Activated naive CD4-positive, alpha-beta T cell treated with anti-CD3 and anti-CD28 coated beads for 36 hours (primary cell): ENCODE measurements around the gene FCRL3. TPM values are rescaled to one million over a fixed set of nuclear protein-coding genes. Genes with fewer than 3 reads are reported as not detected.
"Not testable (repeated sequence)": the region's sequence is repeated elsewhere in the genome, so short reads cannot be mapped to it uniquely, and the experiment has no call there.

Source experiments
- CTCF ChIA-PET: fragments of 350-600 bp; sonication (Branson Sonifier 250); formaldehyde crosslinking; loops from one replicate; lab custom pipeline; 2021; ENCODE audit warnings: antibody characterized with exemption; lab: Charles Lee
- DNase-seq: peaks from one replicate; pipeline ENCODE4 v3.0.0-alpha.2; 2020
- H3K27ac Mint-ChIP-seq: one replicate; pipeline ENCODE4 v1.8.0; 2021; ENCODE audit warnings: mild to moderate bottlenecking, mixed read lengths
- H3K27me3 Mint-ChIP-seq: one replicate; pipeline ENCODE4 v1.8.0; 2021; ENCODE audit warnings: low read depth, mixed read lengths
- H3K36me3 Mint-ChIP-seq: one replicate; pipeline ENCODE4 v1.8.0; 2021; ENCODE audit warnings: low read depth, mixed read lengths
- H3K4me1 Mint-ChIP-seq: one replicate; pipeline ENCODE4 v1.8.0; 2021; ENCODE audit warnings: low read depth, mixed read lengths
- H3K4me3 Mint-ChIP-seq: one replicate; pipeline ENCODE4 v1.8.0; 2021; ENCODE audit warnings: mild to moderate bottlenecking, moderate library complexity, mixed read lengths
- H3K9me3 Mint-ChIP-seq: one replicate; pipeline ENCODE4 v1.8.0; 2021; ENCODE audit warnings: mixed read lengths
- intact Hi-C: fragments of 100-400 bp; cut with micrococcal nuclease; formaldehyde crosslinking; loops from one replicate; pipeline ENCODE4 v1.15.1; 2023
- total RNA-seq, 2 experiments: library from RNA; stranded (reverse); gene quantifications; one replicate each; pipeline ENCODE4 v1.2.3, GENCODE V29; 2021

Gene FCRL3, protein sequence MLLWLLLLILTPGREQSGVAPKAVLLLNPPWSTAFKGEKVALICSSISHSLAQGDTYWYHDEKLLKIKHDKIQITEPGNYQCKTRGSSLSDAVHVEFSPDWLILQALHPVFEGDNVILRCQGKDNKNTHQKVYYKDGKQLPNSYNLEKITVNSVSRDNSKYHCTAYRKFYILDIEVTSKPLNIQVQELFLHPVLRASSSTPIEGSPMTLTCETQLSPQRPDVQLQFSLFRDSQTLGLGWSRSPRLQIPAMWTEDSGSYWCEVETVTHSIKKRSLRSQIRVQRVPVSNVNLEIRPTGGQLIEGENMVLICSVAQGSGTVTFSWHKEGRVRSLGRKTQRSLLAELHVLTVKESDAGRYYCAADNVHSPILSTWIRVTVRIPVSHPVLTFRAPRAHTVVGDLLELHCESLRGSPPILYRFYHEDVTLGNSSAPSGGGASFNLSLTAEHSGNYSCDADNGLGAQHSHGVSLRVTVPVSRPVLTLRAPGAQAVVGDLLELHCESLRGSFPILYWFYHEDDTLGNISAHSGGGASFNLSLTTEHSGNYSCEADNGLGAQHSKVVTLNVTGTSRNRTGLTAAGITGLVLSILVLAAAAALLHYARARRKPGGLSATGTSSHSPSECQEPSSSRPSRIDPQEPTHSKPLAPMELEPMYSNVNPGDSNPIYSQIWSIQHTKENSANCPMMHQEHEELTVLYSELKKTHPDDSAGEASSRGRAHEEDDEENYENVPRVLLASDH
- total RNA-seq: under 1 TPM; 0.10 to 0.26 TPM

DNA sequence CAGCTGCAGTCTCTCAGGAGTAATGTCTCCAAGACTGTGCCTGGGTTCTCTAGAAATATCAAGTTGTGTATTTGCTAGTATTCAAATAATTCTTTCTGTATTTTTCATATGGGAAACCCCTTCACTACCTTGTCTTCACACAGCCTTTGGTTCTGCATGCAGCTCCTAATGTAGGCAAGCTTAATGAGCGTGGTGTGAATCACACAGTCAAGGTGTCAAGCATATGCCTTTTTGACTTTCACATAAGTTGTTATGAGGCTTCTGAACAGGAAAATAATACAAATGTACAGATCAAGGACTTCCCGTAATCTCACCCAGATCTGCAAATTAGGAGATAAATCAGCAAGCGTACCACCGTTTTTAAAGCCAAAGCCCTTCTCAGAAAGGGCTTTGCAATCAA, at the start of gene FCRL3:
Gene FCRL3, minus strand, starts transcription at position 38 of the 400 bp plus-strand sequence. CDS start 280 bp downstream, outside the sequence.
- Mint-ChIP-seq H3K36me3 (no peaks in the 10 kb centered on the region), H3K27ac (no peak within 1 kb of the TSS), H3K4me1 (no peaks in the 10 kb centered on the region), H3K9me3 (no peaks in the 10 kb centered on the region), H3K4me3 (no peak within 1 kb of the TSS), H3K27me3 (peaks cover 20% of the 10 kb centered on the region)
- no peak for DNase-seq
- intact Hi-C loops: no loop called here
- CTCF ChIA-PET: interaction anchor here (0.6 to 1.3 kb wide), 2 partner anchors 10 to 121 kb away, joined by 3 to 7 read pairs; no protein-coding TSS in a partner anchor

DNA sequence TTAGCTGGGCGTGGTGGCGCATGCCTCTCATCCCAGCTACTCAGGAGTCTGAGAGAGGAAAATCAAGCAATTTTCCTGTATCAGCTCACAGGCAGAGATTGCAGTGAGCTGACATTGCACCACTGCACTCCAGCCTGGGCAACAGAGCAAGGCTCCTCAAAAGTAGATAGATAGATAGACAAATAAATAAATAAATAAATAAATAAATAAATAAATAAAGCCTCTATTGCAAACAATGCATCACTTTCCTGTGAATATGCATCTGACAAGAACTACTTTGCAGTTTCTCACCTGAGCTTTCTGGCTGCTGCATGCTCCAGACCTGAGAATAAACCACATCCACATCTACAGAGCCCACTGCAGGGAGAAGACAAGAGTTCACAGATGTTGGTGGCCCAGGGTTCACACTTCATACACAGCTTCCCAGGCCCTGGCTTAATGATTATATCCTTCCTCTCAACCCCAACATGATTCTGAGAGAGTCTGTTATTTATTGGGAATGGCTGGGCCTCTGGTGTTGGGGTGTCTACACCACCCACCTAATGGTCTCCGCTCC, 47.8 kb upstream of the FCRL3 start:
- no peaks in the 10 kb centered on the region for H3K4me1 Mint-ChIP-seq
- no peak overlapping the region for H3K4me3 Mint-ChIP-seq
- H3K27ac Mint-ChIP-seq: no peak overlapping the region
- H3K9me3 Mint-ChIP-seq: no peaks in the 10 kb centered on the region
- H3K36me3 Mint-ChIP-seq: no peaks in the 10 kb centered on the region
- intact Hi-C loops: no loop called here
- DNase-seq: no peak
- CTCF ChIA-PET: interaction anchor here (0.5 kb wide), 1 partner anchor 809 kb away, joined by 3 read pairs; no protein-coding TSS in a partner anchor
- peaks cover 4% of the 10 kb centered on the region for H3K27me3 Mint-ChIP-seq

GRCh38 chr1:157739229-157739901, 38.8 kb upstream of the FCRL3 start:
- Mint-ChIP-seq H3K4me1 (no peaks in the 10 kb centered on the region), H3K9me3 (no peaks in the 10 kb centered on the region), H3K27me3 (peaks cover 3% of the 10 kb centered on the region), H3K4me3 (no peak overlapping the region), H3K36me3 (no peaks in the 10 kb centered on the region), H3K27ac (no peak overlapping the region)
- intact Hi-C loops: no loop called here
- CTCF ChIA-PET: no interaction called here
- DNase-seq: no peak

GRCh38 chr1:157735991-157736390, 35.4 kb upstream of the FCRL3 start:
- DNase-seq, H3K27ac Mint-ChIP-seq, intact Hi-C loops, H3K36me3 Mint-ChIP-seq, H3K9me3 Mint-ChIP-seq, H3K27me3 Mint-ChIP-seq, H3K4me1 Mint-ChIP-seq, H3K4me3 Mint-ChIP-seq, CTCF ChIA-PET: not testable (repeated sequence)

GRCh38 chr1:157734321-157734720, 33.8 kb upstream of the FCRL3 start:
- intact Hi-C loops: no loop called here
- H3K36me3 Mint-ChIP-seq: no peaks in the 10 kb centered on the region
- no peak overlapping the region for H3K4me3 Mint-ChIP-seq
- no peaks in the 10 kb centered on the region for H3K4me1 Mint-ChIP-seq
- H3K27me3 Mint-ChIP-seq: peaks cover 3% of the 10 kb centered on the region
- CTCF ChIA-PET: no interaction called here
- DNase-seq: no peak
- H3K27ac Mint-ChIP-seq: no peak overlapping the region
- no peaks in the 10 kb centered on the region for H3K9me3 Mint-ChIP-seq

- H3K27ac Mint-ChIP-seq: no peak overlapping the region
- peaks cover 3% of the 10 kb centered on the region for H3K27me3 Mint-ChIP-seq
- no peaks in the 10 kb centered on the region for H3K36me3 Mint-ChIP-seq
- no peak for DNase-seq
- H3K4me3 Mint-ChIP-seq: no peak overlapping the region
- H3K4me1 Mint-ChIP-seq: no peaks in the 10 kb centered on the region
- CTCF ChIA-PET: no interaction called here
- intact Hi-C loops: no loop called here
- H3K9me3 Mint-ChIP-seq: no peaks in the 10 kb centered on the region
Measured at GRCh38 chr1:157732755-157733154, 32.2 kb upstream of the FCRL3 start.

- intact Hi-C loops: no loop called here
- no peaks in the 10 kb centered on the region for H3K27me3 Mint-ChIP-seq
- H3K9me3 Mint-ChIP-seq: peaks cover 18% of the 10 kb centered on the region
- peaks cover 6% of the 10 kb centered on the region for H3K4me1 Mint-ChIP-seq
- H3K27ac Mint-ChIP-seq: no peak overlapping the region
- no peak overlapping the region for H3K4me3 Mint-ChIP-seq
- DNase-seq: no peak
- CTCF ChIA-PET: no interaction called here
- H3K36me3 Mint-ChIP-seq: peaks cover 8% of the 10 kb centered on the region
Measured at GRCh38 chr1:157725221-157725577, 24.6 kb upstream of the FCRL3 start.

DNA sequence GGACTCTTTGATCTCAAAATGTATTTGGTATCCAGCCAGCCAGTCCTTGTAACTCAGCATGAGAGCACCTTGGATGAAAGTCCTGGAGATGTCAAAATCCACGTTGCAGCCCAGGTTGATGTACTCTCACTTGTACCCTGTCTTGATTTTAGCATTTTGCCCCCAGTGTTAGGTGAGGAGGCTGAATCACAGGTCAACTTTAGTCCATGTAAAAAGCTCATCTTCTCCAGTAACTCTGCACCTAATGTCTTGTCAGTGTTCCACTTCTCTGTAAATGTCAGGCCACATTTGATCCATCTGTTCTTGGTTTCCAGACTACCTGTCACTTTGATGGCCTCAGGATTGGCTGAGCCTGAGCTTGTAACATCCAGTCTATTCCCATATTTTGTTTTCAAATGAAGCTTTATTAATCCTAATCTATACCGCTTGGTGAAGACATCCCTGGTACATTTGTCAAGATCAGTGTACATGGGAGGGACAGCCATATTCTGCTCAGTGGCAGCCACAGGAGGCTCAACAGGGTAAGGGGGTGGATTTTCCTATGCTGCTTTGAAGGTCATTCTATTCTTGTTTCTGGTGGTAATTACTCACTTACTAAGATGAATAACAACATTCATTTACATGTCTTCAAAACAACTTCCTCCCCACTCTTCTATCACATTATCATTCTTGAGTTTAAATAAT, 24.1 kb upstream of the FCRL3 start:
- H3K27ac Mint-ChIP-seq: no peak overlapping the region

DNA sequence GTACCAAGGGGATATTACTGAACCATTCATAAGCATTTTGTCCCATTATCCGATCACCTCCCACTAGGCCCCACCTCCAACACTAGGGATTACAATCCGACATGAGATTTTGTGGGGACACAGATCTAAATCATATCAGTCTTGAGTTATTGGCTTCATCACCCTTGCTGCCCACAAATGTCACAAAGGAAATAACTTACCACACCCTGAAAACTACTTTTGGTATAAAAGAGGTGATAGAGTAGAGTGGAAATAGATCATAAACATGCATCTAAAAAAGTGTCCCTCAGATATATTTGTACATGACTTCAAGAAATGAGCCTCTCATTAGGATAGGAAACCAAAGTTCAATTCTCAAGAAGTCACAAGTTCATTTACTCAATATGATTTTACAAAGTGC, 22.6 kb upstream of the FCRL3 start:
- Mint-ChIP-seq H3K4me3 (no peak overlapping the region), H3K4me1 (peaks cover 6% of the 10 kb centered on the region), H3K27ac (no peak overlapping the region), H3K36me3 (peaks cover 8% of the 10 kb centered on the region), H3K9me3 (peaks cover 18% of the 10 kb centered on the region), H3K27me3 (no peaks in the 10 kb centered on the region)
- CTCF ChIA-PET: no interaction called here
- no peak for DNase-seq
- intact Hi-C loops: no loop called here

More for the DNA sequence above, 24.1 kb upstream of the FCRL3 start:
- H3K9me3 Mint-ChIP-seq: peaks cover 18% of the 10 kb centered on the region
- CTCF ChIA-PET: no interaction called here
- no peaks in the 10 kb centered on the region for H3K27me3 Mint-ChIP-seq
- peaks cover 6% of the 10 kb centered on the region for H3K4me1 Mint-ChIP-seq
- no peak overlapping the region for H3K4me3 Mint-ChIP-seq
- peaks cover 8% of the 10 kb centered on the region for H3K36me3 Mint-ChIP-seq
- DNase-seq: no peak
- intact Hi-C loops: no loop called here

DNA sequence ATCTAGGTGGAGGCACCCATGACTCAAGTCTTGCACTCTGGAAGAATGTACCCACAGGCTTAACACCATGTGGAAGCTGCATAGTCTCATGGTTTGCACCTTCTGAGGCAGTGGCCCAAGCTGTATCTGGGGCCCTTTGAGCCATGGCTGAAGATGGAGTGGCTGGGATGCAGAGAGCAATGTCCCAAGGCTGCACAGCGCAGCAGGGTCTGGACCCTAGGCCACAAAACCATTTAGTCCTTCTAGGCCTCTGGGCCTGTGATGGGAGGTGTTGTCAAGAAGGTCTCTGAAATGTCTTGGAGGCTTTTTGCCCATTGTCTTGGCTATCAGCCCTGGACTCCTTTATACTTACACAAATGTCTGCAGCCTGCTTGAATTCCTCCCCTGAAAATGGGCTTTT, 21.4 kb upstream of the FCRL3 start:
- intact Hi-C loops: no loop called here
- CTCF ChIA-PET: no interaction called here
- Mint-ChIP-seq H3K4me3 (no peak overlapping the region), H3K27me3 (no peaks in the 10 kb centered on the region), H3K36me3 (peaks cover 8% of the 10 kb centered on the region), H3K4me1 (peaks cover 6% of the 10 kb centered on the region), H3K27ac (no peak overlapping the region), H3K9me3 (peaks cover 18% of the 10 kb centered on the region)
- no peak for DNase-seq

GRCh38 chr1:157715736-157716135, 15.2 kb upstream of the FCRL3 start:
- H3K4me3 Mint-ChIP-seq: no peak overlapping the region
- H3K4me1 Mint-ChIP-seq: no peaks in the 10 kb centered on the region
- DNase-seq: no peak
- CTCF ChIA-PET: no interaction called here
- H3K36me3 Mint-ChIP-seq: no peaks in the 10 kb centered on the region
- H3K9me3 Mint-ChIP-seq: no peaks in the 10 kb centered on the region
- intact Hi-C loops: no loop called here
- no peaks in the 10 kb centered on the region for H3K27me3 Mint-ChIP-seq
- H3K27ac Mint-ChIP-seq: no peak overlapping the region

- peaks cover 2% of the 10 kb centered on the region for H3K27me3 Mint-ChIP-seq
- CTCF ChIA-PET: interaction anchor here (0.6 to 0.7 kb wide), 2 partner anchors 117 to 357 kb away, joined by 3 to 4 read pairs; no protein-coding TSS in a partner anchor
- H3K4me1 Mint-ChIP-seq: no peaks in the 10 kb centered on the region
- intact Hi-C loops: no loop called here
- no peak overlapping the region for H3K4me3 Mint-ChIP-seq
- H3K36me3 Mint-ChIP-seq: no peaks in the 10 kb centered on the region
- H3K27ac Mint-ChIP-seq: no peak overlapping the region
- no peak for DNase-seq
- no peaks in the 10 kb centered on the region for H3K9me3 Mint-ChIP-seq
Measured at GRCh38 chr1:157711802-157712201, 11.2 kb upstream of the FCRL3 start.
